ENCODE results near the gene SPINK2.

- TF ChIP-seq CTCF (IDR thresholded peaks at IDR 0.05 in 4 of 5, conservative IDR thresholded peaks at IDR 0.05 in 1 of 5) (no peak), POLR2A (IDR thresholded peaks at IDR 0.05) (no peak)
These were observed 58.8 kb downstream of the SPINK2 start for GRCh38 chr4:56762484-56763250.

All from gastrocnemius medialis (tissue), 4 donors.